BJ (cell line): ENCODE measurements around the gene CDC16. TPM values are rescaled to one million over a fixed set of nuclear protein-coding genes. Genes with fewer than 3 reads are reported as not detected.
"Not testable (repeated sequence)": the region's sequence is repeated elsewhere in the genome, so short reads cannot be mapped to it uniquely, and the experiment has no call there.

Experiments used
- CTCF ChIA-PET: fragments of 350-600 bp; formaldehyde crosslinking; extraction: SDS; loops from one replicate; lab custom pipeline; 2021; ENCODE audit warnings: antibody characterized with exemption, inconsistent platforms; lab: Yijun Ruan, JAX
- POLR2A ChIA-PET: fragments of 300-600 bp; sonication (Branson Sonifier 250); formaldehyde crosslinking; extraction: SDS; loops from one replicate; lab custom pipeline; 2021; ENCODE audit warnings: antibody characterized with exemption; lab: Charles Lee
- DNase-seq: peaks from one replicate; pipeline ENCODE4 v3.0.0-alpha.2; 2011; ENCODE audit warnings: low read depth
- H3K27me3 ChIP-seq: 2 replicates; pipeline ENCODE4 v1.6.0; 2011; ENCODE audit warnings: low read length; ENCODE audit not compliant: control insufficient read depth, insufficient read depth
- H3K36me3 ChIP-seq: 2 replicates; pipeline ENCODE4 v1.5.1; 2011; ENCODE audit warnings: low read length; ENCODE audit not compliant: control insufficient read depth, insufficient read depth
- H3K4me3 ChIP-seq: 2 replicates; pipeline ENCODE4 v1.5.1; 2011; ENCODE audit warnings: low read depth, mild to moderate bottlenecking, control low read depth, low read length
- polyA plus RNA-seq: library from polyadenylated mRNA; depleted of rRNA; stranded (reverse); fragments of >200 nt; gene quantifications from 2 replicates; pipeline ENCODE4 v1.2.3, GENCODE V29; 2011
- TF ChIP-seq, protein P1 (sequence below): IDR thresholded peaks from 2 replicates; pipeline ENCODE4 v1.5.1; 2011; ENCODE audit warnings: low read depth, mild to moderate bottlenecking, control low read depth, inconsistent platforms, low read length, moderate library complexity; ENCODE audit not compliant: insufficient read depth

The CDC16 gene
- polyA plus RNA-seq, 1 experiment: 55.8 TPM

DNA sequence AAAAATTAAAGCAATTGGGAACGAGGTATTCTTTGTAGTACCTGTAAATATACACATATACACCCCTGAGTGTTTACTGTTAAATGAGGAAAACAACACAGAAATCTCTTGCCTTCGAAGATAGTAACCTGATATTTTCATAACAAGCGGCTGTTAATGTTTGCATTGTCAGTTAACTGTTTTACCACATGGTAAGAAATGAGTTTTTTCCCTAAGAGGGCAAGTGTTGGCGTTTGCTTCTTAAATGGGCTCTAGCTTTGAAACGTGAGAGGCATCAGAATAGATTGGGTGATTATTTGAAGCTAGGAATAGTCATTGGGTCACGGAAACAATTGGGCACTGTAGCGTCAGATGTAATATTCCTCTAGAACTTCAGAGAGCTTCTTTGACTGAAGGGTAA, 24.7 kb downstream of the CDC16 start:
- H3K4me3 ChIP-seq: no peak overlapping the region
- H3K36me3 ChIP-seq: peaks cover 20% of the 10 kb centered on the region
- no peaks in the 10 kb centered on the region for H3K27me3 ChIP-seq
- TF ChIP-seq, protein P1, sequence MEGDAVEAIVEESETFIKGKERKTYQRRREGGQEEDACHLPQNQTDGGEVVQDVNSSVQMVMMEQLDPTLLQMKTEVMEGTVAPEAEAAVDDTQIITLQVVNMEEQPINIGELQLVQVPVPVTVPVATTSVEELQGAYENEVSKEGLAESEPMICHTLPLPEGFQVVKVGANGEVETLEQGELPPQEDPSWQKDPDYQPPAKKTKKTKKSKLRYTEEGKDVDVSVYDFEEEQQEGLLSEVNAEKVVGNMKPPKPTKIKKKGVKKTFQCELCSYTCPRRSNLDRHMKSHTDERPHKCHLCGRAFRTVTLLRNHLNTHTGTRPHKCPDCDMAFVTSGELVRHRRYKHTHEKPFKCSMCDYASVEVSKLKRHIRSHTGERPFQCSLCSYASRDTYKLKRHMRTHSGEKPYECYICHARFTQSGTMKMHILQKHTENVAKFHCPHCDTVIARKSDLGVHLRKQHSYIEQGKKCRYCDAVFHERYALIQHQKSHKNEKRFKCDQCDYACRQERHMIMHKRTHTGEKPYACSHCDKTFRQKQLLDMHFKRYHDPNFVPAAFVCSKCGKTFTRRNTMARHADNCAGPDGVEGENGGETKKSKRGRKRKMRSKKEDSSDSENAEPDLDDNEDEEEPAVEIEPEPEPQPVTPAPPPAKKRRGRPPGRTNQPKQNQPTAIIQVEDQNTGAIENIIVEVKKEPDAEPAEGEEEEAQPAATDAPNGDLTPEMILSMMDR: no peak
- CTCF ChIA-PET: no interaction called here
- POLR2A ChIA-PET: no interaction called here
- DNase-seq: no peak

DNA sequence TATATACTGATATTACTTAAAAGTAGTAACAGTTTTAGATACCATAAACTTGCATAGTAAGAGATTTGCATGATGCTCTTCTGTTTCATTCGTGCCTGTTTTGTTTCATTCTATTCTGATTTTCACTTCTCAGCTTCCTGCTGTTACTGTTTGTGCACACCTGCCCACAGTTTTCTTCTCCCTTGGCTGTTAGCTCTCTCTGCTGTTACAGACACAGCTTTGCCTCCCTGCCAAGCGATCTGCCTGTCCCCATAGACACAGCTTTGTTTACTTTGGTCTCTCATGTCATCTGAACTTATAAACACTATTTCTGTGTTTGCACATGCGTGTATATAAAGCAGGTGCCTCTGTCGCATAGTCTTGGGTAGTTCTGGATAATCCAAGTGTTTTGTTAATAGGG, 25.3 kb downstream of the CDC16 start:
- ChIA-PET POLR2A (no interaction called here), CTCF (no interaction called here)
- DNase-seq: no peak
- no peak overlapping the region for H3K4me3 ChIP-seq
- H3K27me3 ChIP-seq: no peaks in the 10 kb centered on the region
- H3K36me3 ChIP-seq: peaks cover 20% of the 10 kb centered on the region
- TF ChIP-seq, protein P1: no peak

DNA sequence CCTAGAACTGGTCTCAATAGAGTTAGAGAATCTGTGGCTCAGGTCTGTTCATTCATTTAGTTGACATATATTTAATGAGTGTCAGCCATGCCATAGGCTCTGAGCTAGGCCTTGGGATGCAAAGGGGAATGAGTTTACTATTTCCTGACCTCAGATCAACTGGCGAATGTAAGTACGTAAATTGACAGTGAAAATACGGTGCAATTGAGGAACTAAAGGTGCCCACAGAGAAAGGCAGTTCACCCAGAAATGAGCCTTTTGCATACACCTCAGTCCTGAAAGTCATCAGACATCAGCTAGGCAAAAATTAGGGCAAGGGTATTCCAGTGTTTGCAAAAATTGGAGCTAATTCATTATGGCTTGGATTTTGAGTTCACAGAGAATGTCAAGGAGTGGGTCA, 26.1 kb downstream of the CDC16 start:
- H3K27me3 ChIP-seq: no peaks in the 10 kb centered on the region
- peaks cover 21% of the 10 kb centered on the region for H3K36me3 ChIP-seq
- POLR2A ChIA-PET: no interaction called here
- no peak for DNase-seq
- TF ChIP-seq, protein P1: no peak
- CTCF ChIA-PET: interaction anchor here (1.1 to 1.5 kb wide), 2 partner anchors 12 to 22 kb away, joined by 3 to 6 read pairs; no protein-coding TSS in a partner anchor
- H3K4me3 ChIP-seq: no peak overlapping the region

DNA sequence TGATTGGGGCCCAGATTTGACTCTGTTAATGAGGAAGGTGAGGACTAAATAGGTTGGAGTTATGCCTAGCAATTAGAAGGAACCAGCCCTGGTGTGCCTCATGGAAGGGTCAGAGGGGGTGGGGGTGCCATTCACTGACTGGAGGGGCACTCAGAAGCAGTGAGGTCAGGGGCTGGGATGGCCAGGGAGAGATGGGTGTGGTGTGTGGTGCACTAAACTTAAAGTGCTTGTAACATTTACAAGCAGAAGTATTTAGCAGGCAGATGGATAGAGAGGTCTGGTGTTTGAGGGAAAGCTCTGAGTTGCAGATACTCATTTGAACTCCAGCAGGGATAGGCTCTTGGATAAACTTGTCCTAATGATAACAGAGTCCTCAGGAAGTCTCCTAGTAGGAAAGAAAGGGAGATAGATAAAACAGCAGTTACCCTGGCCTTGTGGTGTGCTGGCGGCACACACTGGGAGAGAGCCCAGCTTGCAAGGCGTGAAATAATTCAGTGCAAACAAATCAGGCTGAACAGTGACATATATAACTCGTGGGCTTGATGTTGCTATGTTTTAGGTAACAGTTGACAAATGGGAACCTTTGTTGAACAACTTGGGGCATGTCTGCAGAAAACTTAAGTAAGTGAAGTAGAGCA, 26.8 kb downstream of the CDC16 start:
- Histone ChIP-seq H3K36me3 (peaks cover 24% of the 10 kb centered on the region), H3K4me3 (no peak overlapping the region), H3K27me3 (no peaks in the 10 kb centered on the region)
- POLR2A ChIA-PET: no interaction called here
- TF ChIP-seq, protein P1: no peak
- DNase-seq: no peak
- CTCF ChIA-PET: interaction anchor here (1.1 to 1.5 kb wide), 2 partner anchors 13 to 22 kb away, joined by 3 to 6 read pairs; no protein-coding TSS in a partner anchor

DNA sequence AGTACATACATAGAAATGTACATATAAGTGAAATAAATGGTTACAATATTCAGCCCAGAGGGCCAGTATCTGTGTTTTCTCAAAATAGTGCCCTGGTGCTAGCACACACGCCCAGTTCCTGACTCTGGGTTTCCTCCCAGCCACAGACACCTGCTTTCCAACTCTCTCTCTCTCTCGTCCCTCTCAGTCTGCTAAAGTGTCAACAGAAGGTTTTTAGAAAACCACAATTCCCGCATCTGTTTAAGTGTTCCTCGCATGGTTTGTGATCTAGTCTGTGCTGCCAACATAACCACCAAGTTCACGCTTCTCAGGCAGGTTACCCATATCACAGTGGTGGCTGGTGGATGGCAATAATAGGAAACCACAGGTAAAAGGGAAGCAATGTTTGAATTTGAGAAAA, 28.9 kb downstream of the CDC16 start:
- H3K36me3 ChIP-seq: peaks cover 32% of the 10 kb centered on the region

DNA sequence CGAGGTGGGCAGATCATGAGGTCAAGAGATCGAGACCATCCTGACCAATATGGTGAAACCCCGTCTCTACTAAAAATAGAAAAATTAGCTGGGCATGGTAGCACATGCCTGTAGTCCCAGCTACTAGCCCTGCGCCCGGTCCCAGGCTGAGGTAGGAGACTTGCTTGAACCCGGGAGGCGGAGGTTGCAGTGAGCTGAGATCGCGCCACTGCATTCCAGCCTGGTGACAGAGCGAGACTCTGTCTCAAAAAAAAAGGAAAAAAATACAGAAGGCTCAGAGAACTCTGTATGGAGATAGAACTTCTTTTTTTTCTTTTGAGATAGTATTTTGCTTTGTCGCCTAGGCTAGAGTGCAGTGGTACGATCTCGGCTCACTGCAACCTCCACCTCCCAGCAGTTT, 29.6 kb downstream of the CDC16 start:
- peaks cover 33% of the 10 kb centered on the region for H3K36me3 ChIP-seq
- DNase-seq, CTCF ChIA-PET, H3K27me3 ChIP-seq, H3K4me3 ChIP-seq: not testable (repeated sequence)
- POLR2A ChIA-PET: interaction anchor here (0.7 kb wide), 1 partner anchor 15 kb away, joined by 3 read pairs; no protein-coding TSS in a partner anchor

More for the DNA sequence above, 28.9 kb downstream of the CDC16 start:
- DNase-seq: no peak
- ChIA-PET CTCF (no interaction called here), POLR2A (no interaction called here)
- TF ChIP-seq, protein P1: no peak
- Histone ChIP-seq H3K27me3 (no peaks in the 10 kb centered on the region), H3K4me3 (no peak overlapping the region)
